ENCODE results near the gene OGFOD1. TPM values are rescaled to one million over a fixed set of nuclear protein-coding genes. Genes with fewer than 3 reads are reported as not detected.

OGFOD1 gene
- total RNA-seq: 100 to 1,000 TPM in 2 of 3 donors, 10 to 100 TPM in 1; 99.3 to 108 (median 101) TPM

GRCh38 chr16:56450986-56451752, at the start of gene OGFOD1, which contains the start of gene NUDT21:
TSS of gene OGFOD1 (plus strand) at chr16:56451554. CDS start at chr16:56451613, 59 bp downstream.
TSS of gene NUDT21 (minus strand) at chr16:56451332. CDS start at chr16:56451202, 130 bp downstream.
- ATAC-seq: peak; percentile 97 to 98
- Mint-ChIP-seq H3K9me3 (no peaks in the 10 kb centered on the region), H3K4me1 (ENCODE audit: low read depth) (peaks cover 50% of the 10 kb centered on the region), H3K4me3 (peak within 1 kb of the TSS; percentile 98), H3K27me3 (ENCODE audit: low read depth) (no peaks in the 10 kb centered on the region), H3K36me3 (ENCODE audit: insufficient read depth) (peaks cover 29% of the 10 kb centered on the region)
- peak; percentile 84 for DNase-seq

GRCh38 chr16:56405977-56406672, 45.2 kb upstream of the OGFOD1 start:
- Mint-ChIP-seq H3K9me3 (no peaks in the 10 kb centered on the region), H3K36me3 (ENCODE audit: insufficient read depth) (peaks cover 42% of the 10 kb centered on the region), H3K27me3 (ENCODE audit: low read depth) (no peaks in the 10 kb centered on the region), H3K4me1 (ENCODE audit: low read depth) (peaks cover 2% of the 10 kb centered on the region), H3K4me3 (no peak overlapping the region)
- ATAC-seq (no peak), DNase-seq (no peak)

- H3K4me3 Mint-ChIP-seq: no peak overlapping the region
- no peaks in the 10 kb centered on the region for H3K27me3 Mint-ChIP-seq (ENCODE audit: low read depth)
- ATAC-seq (no peak), DNase-seq (no peak)
- peaks cover 2% of the 10 kb centered on the region for H3K4me1 Mint-ChIP-seq (ENCODE audit: low read depth)
- H3K9me3 Mint-ChIP-seq: no peaks in the 10 kb centered on the region
- peaks cover 37% of the 10 kb centered on the region for H3K36me3 Mint-ChIP-seq (ENCODE audit: insufficient read depth)
Observed at GRCh38 chr16:56408379-56409098, 42.8 kb upstream of the OGFOD1 start.

- Mint-ChIP-seq H3K4me3 (no peak overlapping the region), H3K27me3 (ENCODE audit: low read depth) (no peaks in the 10 kb centered on the region), H3K4me1 (ENCODE audit: low read depth) (peaks cover 5% of the 10 kb centered on the region), H3K9me3 (no peaks in the 10 kb centered on the region), H3K36me3 (ENCODE audit: insufficient read depth) (peaks cover 42% of the 10 kb centered on the region)
- no peak for DNase-seq
- ATAC-seq: no peak
Observed at GRCh38 chr16:56409195-56409594, 42.2 kb upstream of the OGFOD1 start.

GRCh38 chr16:56411123-56411522, 40.2 kb upstream of the OGFOD1 start:
- Mint-ChIP-seq H3K36me3 (ENCODE audit: insufficient read depth) (peaks cover 30% of the 10 kb centered on the region), H3K4me3 (no peak overlapping the region), H3K27me3 (ENCODE audit: low read depth) (no peaks in the 10 kb centered on the region), H3K9me3 (no peaks in the 10 kb centered on the region), H3K4me1 (ENCODE audit: low read depth) (peaks cover 16% of the 10 kb centered on the region)
- DNase-seq: no peak
- no peak for ATAC-seq

- Mint-ChIP-seq H3K4me1 (ENCODE audit: low read depth) (peaks cover 16% of the 10 kb centered on the region), H3K36me3 (ENCODE audit: insufficient read depth) (peaks cover 30% of the 10 kb centered on the region), H3K27me3 (ENCODE audit: low read depth) (no peaks in the 10 kb centered on the region), H3K4me3 (no peak overlapping the region), H3K9me3 (no peaks in the 10 kb centered on the region)
- no peak for ATAC-seq
- DNase-seq: no peak
Observed at GRCh38 chr16:56411624-56412023, 39.7 kb upstream of the OGFOD1 start.

- H3K9me3 Mint-ChIP-seq: no peaks in the 10 kb centered on the region
- no peak overlapping the region for H3K4me3 Mint-ChIP-seq
- H3K4me1 Mint-ChIP-seq (ENCODE audit: low read depth): peaks cover 16% of the 10 kb centered on the region
- H3K36me3 Mint-ChIP-seq (ENCODE audit: insufficient read depth): peaks cover 26% of the 10 kb centered on the region
- H3K27me3 Mint-ChIP-seq (ENCODE audit: low read depth): no peaks in the 10 kb centered on the region
- DNase-seq (no peak), ATAC-seq (no peak)
Observed at GRCh38 chr16:56413381-56413780, 38.0 kb upstream of the OGFOD1 start.

GRCh38 chr16:56414366-56414765, 37.0 kb upstream of the OGFOD1 start:
- ATAC-seq (no peak), DNase-seq (no peak)
- H3K27me3 Mint-ChIP-seq (ENCODE audit: low read depth): no peaks in the 10 kb centered on the region
- no peak overlapping the region for H3K4me3 Mint-ChIP-seq
- peaks cover 18% of the 10 kb centered on the region for H3K4me1 Mint-ChIP-seq (ENCODE audit: low read depth)
- no peaks in the 10 kb centered on the region for H3K9me3 Mint-ChIP-seq
- H3K36me3 Mint-ChIP-seq (ENCODE audit: insufficient read depth): peaks cover 18% of the 10 kb centered on the region

- Mint-ChIP-seq H3K4me1 (ENCODE audit: low read depth) (peaks cover 26% of the 10 kb centered on the region), H3K4me3 (no peak overlapping the region), H3K27me3 (ENCODE audit: low read depth) (no peaks in the 10 kb centered on the region), H3K9me3 (no peaks in the 10 kb centered on the region), H3K36me3 (ENCODE audit: insufficient read depth) (peaks cover 17% of the 10 kb centered on the region)
- ATAC-seq (no peak), DNase-seq (no peak)
Observed at GRCh38 chr16:56415875-56416274, 35.5 kb upstream of the OGFOD1 start.

- ATAC-seq: no peak
- Mint-ChIP-seq H3K4me3 (no peak overlapping the region), H3K4me1 (ENCODE audit: low read depth) (peaks cover 34% of the 10 kb centered on the region), H3K27me3 (ENCODE audit: low read depth) (no peaks in the 10 kb centered on the region), H3K9me3 (no peaks in the 10 kb centered on the region), H3K36me3 (ENCODE audit: insufficient read depth) (peaks cover 13% of the 10 kb centered on the region)
- DNase-seq: no peak
Observed at GRCh38 chr16:56417138-56417537, 34.2 kb upstream of the OGFOD1 start.

- Mint-ChIP-seq H3K36me3 (ENCODE audit: insufficient read depth) (no peaks in the 10 kb centered on the region), H3K4me3 (peak overlapping the region; percentile 1), H3K27me3 (ENCODE audit: low read depth) (no peaks in the 10 kb centered on the region), H3K4me1 (ENCODE audit: low read depth) (peaks cover 51% of the 10 kb centered on the region), H3K9me3 (no peaks in the 10 kb centered on the region)
- no peak for DNase-seq
- no peak for ATAC-seq
Observed at GRCh38 chr16:56419740-56420548, 31.4 kb upstream of the OGFOD1 start.

GRCh38 chr16:56420613-56421012, 30.7 kb upstream of the OGFOD1 start:
- no peaks in the 10 kb centered on the region for H3K9me3 Mint-ChIP-seq
- H3K4me1 Mint-ChIP-seq (ENCODE audit: low read depth): peaks cover 46% of the 10 kb centered on the region
- DNase-seq (no peak), ATAC-seq (no peak)
- H3K36me3 Mint-ChIP-seq (ENCODE audit: insufficient read depth): no peaks in the 10 kb centered on the region
- H3K27me3 Mint-ChIP-seq (ENCODE audit: low read depth): no peaks in the 10 kb centered on the region
- no peak overlapping the region for H3K4me3 Mint-ChIP-seq

GRCh38 chr16:56421313-56421712, 30.0 kb upstream of the OGFOD1 start:
- Mint-ChIP-seq H3K27me3 (ENCODE audit: low read depth) (no peaks in the 10 kb centered on the region), H3K36me3 (ENCODE audit: insufficient read depth) (no peaks in the 10 kb centered on the region), H3K9me3 (no peaks in the 10 kb centered on the region), H3K4me3 (no peak overlapping the region), H3K4me1 (ENCODE audit: low read depth) (peaks cover 46% of the 10 kb centered on the region)
- DNase-seq: no peak
- ATAC-seq: no peak

Data from activated T-cell treated with anti-CD3 and anti-CD28 coated beads, Interleukin-2, amount 50 U/mL, for 4 hours (primary cell).